ENCODE results near the gene PERP.

DNA sequence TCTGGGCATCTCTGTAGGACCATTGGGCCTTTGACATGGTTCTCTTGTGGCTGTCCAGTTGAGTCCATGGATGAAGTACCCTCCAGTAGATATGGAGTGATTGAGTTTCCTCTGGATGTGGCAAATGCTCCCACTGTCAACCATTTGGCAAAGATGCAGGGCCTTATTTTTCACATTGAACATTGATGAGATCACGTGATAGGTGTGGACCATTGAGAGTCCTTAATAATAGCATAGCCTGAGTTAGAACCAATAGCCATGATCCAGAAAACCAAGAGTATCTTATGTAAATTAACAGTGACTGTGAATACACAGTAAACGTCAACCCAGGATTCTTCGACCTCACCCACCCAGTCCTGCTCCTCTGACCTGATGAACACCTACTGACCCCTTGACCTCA is 3.0 kb upstream of the PERP start:
- TF ChIP-seq, protein P1, sequence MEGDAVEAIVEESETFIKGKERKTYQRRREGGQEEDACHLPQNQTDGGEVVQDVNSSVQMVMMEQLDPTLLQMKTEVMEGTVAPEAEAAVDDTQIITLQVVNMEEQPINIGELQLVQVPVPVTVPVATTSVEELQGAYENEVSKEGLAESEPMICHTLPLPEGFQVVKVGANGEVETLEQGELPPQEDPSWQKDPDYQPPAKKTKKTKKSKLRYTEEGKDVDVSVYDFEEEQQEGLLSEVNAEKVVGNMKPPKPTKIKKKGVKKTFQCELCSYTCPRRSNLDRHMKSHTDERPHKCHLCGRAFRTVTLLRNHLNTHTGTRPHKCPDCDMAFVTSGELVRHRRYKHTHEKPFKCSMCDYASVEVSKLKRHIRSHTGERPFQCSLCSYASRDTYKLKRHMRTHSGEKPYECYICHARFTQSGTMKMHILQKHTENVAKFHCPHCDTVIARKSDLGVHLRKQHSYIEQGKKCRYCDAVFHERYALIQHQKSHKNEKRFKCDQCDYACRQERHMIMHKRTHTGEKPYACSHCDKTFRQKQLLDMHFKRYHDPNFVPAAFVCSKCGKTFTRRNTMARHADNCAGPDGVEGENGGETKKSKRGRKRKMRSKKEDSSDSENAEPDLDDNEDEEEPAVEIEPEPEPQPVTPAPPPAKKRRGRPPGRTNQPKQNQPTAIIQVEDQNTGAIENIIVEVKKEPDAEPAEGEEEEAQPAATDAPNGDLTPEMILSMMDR (IDR thresholded peaks at IDR 0.05; ENCODE audit: insufficient read depth, low read length, poor library complexity, severe bottlenecking), result no peak
- no peak for TF ChIP-seq EZH2phosphoT487 (conservative IDR thresholded peaks at IDR 0.05; ENCODE audit: low read length)

Data from SU-DHL-6 (cell line).